Skeletal muscle tissue (tissue), 4 donors: ENCODE measurements around the gene SMIM5. TPM values are rescaled to one million over a fixed set of nuclear protein-coding genes. Genes with fewer than 3 reads are reported as not detected.
A peak's percentile ranks its signal among the peaks of the same experiment; 100 is the strongest.

ENCODE experiments used
- H3K27ac ChIP-seq: one replicate; pipeline ENCODE4 v1.7.0; 2013; ENCODE audit warnings: mild to moderate bottlenecking, low read depth, low read length, inconsistent platforms
- H3K27me3 ChIP-seq, 3 donors: one replicate each; pipeline ENCODE4 v1.7.0; 2013; ENCODE audit warnings: low read length in 3 of 3; ENCODE audit not compliant: control insufficient read depth in 3 of 3, insufficient read depth in 3 of 3
- H3K36me3 ChIP-seq, 3 donors: one replicate each; pipeline ENCODE4 v1.7.0; 2013; ENCODE audit warnings: low read length in 3 of 3; ENCODE audit not compliant: control insufficient read depth in 3 of 3, insufficient read depth in 3 of 3
- H3K4me1 ChIP-seq, 3 donors: one replicate each; pipeline ENCODE4 v1.7.0; 2013; ENCODE audit warnings: low read length in 3 of 3, mild to moderate bottlenecking in 3 of 3; ENCODE audit not compliant: control insufficient read depth in 3 of 3, insufficient read depth in 3 of 3
- H3K4me3 ChIP-seq, 3 donors: one replicate each; pipeline ENCODE4 v1.7.0; 2013; ENCODE audit warnings: low read length in 3 of 3
- H3K9ac ChIP-seq, 3 donors: one replicate each; pipeline ENCODE4 v1.7.0; 2013; ENCODE audit warnings: low read length in 3 of 3, mild to moderate bottlenecking in 3 of 3, moderate library complexity in 2 of 3, low read depth in 1 of 3
- H3K9me3 ChIP-seq, 3 donors: one replicate each; pipeline ENCODE4 v1.7.0; 2013; ENCODE audit warnings: low read length in 3 of 3; ENCODE audit not compliant: control insufficient read depth in 3 of 3
- total RNA-seq: library from RNA; depleted of rRNA; stranded (reverse); fragments of >200 nt; gene quantifications from one replicate; pipeline ENCODE4 v1.2.3, GENCODE V29; 2014
- donor health status: Osteomylitis.

The SMIM5 gene
- total RNA-seq, 1 donor from 2014 or later, result 3.7 TPM

DNA sequence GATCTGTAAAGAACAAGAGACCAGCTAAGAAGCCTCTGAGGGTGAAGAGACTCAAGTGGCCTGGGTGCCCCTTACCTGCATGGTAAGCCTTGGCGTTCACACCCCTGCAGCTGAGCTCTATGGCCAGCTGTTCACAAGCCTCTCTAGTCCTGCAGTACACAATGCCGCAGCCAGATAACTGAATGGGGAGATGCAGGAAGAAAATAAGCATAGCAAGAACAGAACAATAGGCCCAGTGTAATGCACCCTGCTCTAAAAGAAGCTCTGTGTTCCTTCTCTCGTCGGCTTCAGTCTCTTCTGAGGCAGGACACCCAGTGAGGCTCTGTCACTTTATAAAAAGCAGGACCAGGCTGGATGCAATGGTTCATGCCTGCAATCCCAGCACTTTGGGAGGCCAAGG is 28.3 kb downstream of the SMIM5 start:
- H3K27me3 ChIP-seq, result no peaks in the 10 kb centered on the region
- peaks cover 32 to 41% (median 39%) of the 10 kb centered on the region in 3 donors for H3K36me3 ChIP-seq
- H3K9ac ChIP-seq, result no peak overlapping the region
- H3K27ac ChIP-seq, result no peak overlapping the region
- no peak overlapping the region for H3K4me3 ChIP-seq
- no peaks in the 10 kb centered on the region for H3K9me3 ChIP-seq
- H3K4me1 ChIP-seq, result peaks cover 8 to 10% (median 9%) of the 10 kb centered on the region in 3 donors

DNA sequence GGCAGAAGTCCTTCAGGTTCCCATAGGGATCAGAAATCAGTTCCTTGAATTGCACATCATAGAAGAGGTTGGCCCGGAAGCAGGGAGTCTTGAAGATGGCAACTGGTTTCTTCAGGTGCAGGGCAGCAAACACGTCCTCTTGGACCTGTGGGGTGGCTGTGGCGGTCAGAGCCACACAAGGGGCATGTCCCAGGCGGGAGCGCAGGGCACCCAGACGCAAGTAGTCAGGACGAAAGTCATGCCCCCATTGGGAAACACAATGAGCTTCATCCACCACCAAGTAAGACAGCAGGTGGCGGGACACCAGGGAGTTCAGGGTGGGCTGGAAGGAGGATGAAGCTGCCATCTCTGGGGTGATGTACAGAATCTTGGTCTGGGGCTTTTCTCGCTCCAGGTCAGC is 29.3 kb downstream of the SMIM5 start:
- Histone ChIP-seq H3K27ac (no peak overlapping the region), H3K9me3 (no peaks in the 10 kb centered on the region), H3K4me3 (no peak overlapping the region), H3K9ac (no peak overlapping the region), H3K36me3 (peaks cover 30 to 41% (median 35%) of the 10 kb centered on the region in 3 donors), H3K4me1 (peaks cover 8 to 12% (median 10%) of the 10 kb centered on the region in 3 donors), H3K27me3 (no peaks in the 10 kb centered on the region)

DNA sequence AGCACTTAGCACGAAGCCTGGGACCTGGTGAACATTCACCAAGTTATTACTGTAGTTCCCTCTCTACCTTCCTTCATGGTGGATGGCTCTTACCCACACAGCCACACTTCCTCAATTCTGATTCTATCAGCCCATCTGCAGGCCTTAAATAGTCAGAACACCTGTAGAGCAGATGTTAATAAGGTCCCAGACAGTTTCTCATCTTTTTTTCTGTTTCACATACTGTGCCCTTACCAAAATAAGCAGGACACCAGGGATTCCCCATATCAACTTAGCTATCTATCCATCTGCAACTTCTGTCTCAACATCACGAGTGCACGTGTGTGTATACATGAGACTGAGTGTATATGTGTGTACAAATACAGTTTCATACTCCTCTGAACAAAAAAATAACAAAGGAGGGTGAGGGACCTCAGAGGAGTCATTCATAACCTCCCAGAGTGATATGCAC is 30.9 kb downstream of the SMIM5 start:
- peaks cover 27 to 36% (median 31%) of the 10 kb centered on the region in 3 donors for H3K36me3 ChIP-seq
- H3K4me1 ChIP-seq, result peaks cover 14 to 22% (median 21%) of the 10 kb centered on the region in 3 donors
- no peaks in the 10 kb centered on the region for H3K27me3 ChIP-seq
- no peak overlapping the region for H3K9ac ChIP-seq
- H3K27ac ChIP-seq, result no peak overlapping the region
- H3K9me3 ChIP-seq, result no peaks in the 10 kb centered on the region
- no peak overlapping the region for H3K4me3 ChIP-seq

DNA sequence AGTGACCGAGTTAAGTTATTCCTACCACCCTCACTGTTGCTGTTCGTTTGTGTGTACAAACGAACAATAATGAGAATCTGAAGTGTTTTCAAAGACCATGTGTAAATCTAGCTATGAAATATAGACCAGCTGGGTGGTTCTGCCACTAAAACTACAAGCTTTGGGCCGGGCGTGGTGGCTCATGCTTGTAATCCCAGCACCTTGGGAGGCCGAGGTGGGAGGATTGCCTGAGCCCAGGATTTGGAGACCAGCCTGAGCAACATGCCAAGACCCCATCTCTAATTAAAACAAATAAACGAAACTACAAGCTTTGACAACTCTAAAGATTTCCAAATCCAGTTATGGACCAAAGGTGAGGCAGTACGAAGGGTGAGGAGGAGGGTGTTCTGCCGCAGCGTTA is 32.7 kb downstream of the SMIM5 start:
- no peak overlapping the region for H3K27ac ChIP-seq
- H3K9ac ChIP-seq, result peak overlapping the region in 1 of 3 donors; percentile 96
- peaks cover 14 to 24% (median 21%) of the 10 kb centered on the region in 3 donors for H3K4me1 ChIP-seq
- H3K4me3 ChIP-seq, result peak overlapping the region; percentile 98 to 100 (median 100)
- peaks cover 28 to 36% (median 35%) of the 10 kb centered on the region in 3 donors for H3K36me3 ChIP-seq
- H3K9me3 ChIP-seq, result no peaks in the 10 kb centered on the region
- H3K27me3 ChIP-seq, result no peaks in the 10 kb centered on the region

DNA sequence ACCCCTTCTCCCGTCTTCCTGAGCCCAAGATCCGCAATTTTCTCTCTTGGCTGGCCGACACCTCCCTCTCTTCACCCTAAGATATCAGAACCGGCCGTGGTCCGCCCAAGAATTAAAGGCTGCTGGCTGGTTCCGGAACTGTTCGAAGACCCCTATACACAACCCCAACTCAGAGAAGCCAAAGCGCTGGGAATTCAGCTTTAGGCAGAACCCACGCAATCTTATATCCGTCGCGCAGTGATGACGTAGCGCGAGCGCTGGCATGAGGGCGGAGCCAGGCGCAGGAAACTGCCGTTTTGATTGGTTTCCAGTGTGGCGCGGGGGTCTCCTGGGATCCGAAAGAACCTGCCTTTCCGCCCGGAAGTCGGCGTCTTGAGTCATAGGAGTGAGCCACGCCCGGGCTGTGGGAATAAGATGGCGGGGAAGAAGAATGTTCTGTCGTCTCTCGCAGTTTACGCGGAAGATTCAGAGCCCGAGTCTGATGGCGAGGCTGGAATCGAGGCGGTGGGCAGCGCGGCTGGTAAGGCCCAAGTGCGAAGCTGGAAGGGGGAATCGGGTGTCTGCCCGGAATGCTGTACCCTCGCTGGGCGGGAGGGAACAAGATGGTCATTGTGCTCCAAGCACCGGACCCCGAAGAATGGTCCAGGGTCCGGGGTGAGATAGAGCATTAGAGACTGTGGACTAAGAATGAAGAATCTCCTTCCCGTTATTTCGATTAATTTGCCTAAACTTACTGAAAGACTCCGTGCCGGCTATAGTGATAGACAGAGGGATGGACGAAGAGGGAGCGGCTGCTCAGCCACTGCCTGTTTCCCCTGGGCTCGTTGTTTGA is 33.9 kb downstream of the SMIM5 start, which contains the start of the genes RECQL5 and SAP30BP:
RECQL5 (minus strand) TSS at position 196 of the 832 bp plus-strand sequence. CDS start 597 bp downstream, outside the sequence.
SAP30BP (plus strand) TSS at position 380 of the 832 bp plus-strand sequence; CDS start at position 415, 35 bp downstream.
- peak within 1 kb of the TSS; percentile 98 to 100 (median 100) for H3K4me3 ChIP-seq
- no peaks in the 10 kb centered on the region for H3K27me3 ChIP-seq
- peak within 1 kb of the TSS; percentile 93 to 96 (median 95) for H3K9ac ChIP-seq
- peaks cover 14 to 28% (median 21%) of the 10 kb centered on the region in 3 donors for H3K4me1 ChIP-seq
- H3K36me3 ChIP-seq, result peaks cover 30 to 39% (median 35%) of the 10 kb centered on the region in 3 donors
- no peaks in the 10 kb centered on the region for H3K9me3 ChIP-seq
- H3K27ac ChIP-seq, result peak within 1 kb of the TSS; percentile 88

DNA sequence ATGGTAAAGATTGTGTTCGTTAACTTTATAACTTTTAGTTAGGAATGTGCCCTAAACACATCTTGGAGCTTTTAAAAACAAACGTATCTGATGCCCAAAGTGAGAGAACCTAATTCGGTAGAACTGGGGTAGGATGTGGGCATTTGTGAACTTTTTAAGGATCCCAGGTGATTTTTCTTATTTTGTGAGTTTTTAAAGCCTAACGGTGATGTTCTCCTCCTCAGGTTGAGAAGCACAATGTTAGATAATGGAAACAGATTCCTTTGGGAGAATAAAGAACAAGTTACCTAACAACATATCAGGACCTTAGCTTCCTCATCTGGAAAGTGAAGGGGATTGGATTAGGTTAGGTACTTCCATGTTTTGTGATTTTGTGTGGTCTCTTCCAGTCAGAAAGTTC is 34.6 kb downstream of the SMIM5 start:
- peak overlapping the region; percentile 88 for H3K27ac ChIP-seq
- H3K36me3 ChIP-seq, result peaks cover 24 to 38% (median 37%) of the 10 kb centered on the region in 3 donors
- H3K4me3 ChIP-seq, result peak overlapping the region; percentile 98 to 100 (median 100)

DNA sequence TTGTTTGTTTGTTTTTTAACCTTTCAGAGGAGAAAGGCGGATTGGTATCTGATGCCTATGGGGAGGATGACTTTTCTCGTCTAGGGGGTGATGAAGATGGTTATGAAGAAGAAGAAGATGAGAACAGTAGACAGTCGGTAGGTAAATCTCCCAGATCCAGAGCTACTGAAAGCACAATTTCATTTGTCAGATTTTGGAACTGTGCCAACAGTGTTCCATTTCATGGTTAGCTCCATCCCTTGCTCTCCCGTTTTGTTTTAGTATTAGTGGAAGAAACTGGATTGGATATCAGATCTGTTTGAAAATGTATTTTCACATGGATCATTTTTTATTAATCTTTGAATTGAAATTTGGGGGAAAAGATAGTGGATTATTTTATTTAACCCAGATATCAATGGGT is 35.3 kb downstream of the SMIM5 start:
- Histone ChIP-seq H3K27me3 (no peaks in the 10 kb centered on the region), H3K9me3 (no peaks in the 10 kb centered on the region), H3K9ac (no peak overlapping the region), H3K36me3 (peaks cover 27 to 44% (median 40%) of the 10 kb centered on the region in 3 donors), H3K27ac (no peak overlapping the region), H3K4me1 (peaks cover 14 to 29% (median 21%) of the 10 kb centered on the region in 3 donors), H3K4me3 (peak overlapping the region in 2 of 3 donors; percentile 98 to 100)

More for the DNA sequence above, 34.6 kb downstream of the SMIM5 start:
- H3K27me3 ChIP-seq, result no peaks in the 10 kb centered on the region
- peaks cover 14 to 29% (median 21%) of the 10 kb centered on the region in 3 donors for H3K4me1 ChIP-seq
- peak overlapping the region; percentile 93 to 96 (median 95) for H3K9ac ChIP-seq
- no peaks in the 10 kb centered on the region for H3K9me3 ChIP-seq

DNA sequence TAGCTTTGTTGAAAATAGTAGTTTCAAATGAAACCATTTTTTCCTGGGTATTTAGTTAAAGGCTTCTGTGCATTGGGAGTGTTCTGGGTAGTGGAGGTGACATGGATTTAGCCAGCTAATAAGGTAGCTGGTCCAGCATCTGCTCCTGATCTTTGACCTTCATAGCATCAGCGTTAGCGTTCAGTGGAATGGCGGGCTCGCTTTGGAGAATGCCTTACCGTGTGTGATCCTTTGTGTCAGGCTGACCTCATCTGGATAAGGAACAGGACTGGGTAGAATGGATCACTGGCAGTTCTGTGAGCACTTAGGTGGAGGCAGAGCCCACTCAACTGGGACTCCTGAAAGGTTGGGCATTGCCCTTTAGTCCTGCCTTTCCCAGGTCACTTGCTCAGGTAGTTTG is 37.6 kb downstream of the SMIM5 start:
- H3K4me1 ChIP-seq, result peaks cover 12 to 26% (median 18%) of the 10 kb centered on the region in 3 donors
- H3K9ac ChIP-seq, result no peak overlapping the region
- no peak overlapping the region for H3K4me3 ChIP-seq
- no peaks in the 10 kb centered on the region for H3K27me3 ChIP-seq
- H3K9me3 ChIP-seq, result no peaks in the 10 kb centered on the region
- H3K36me3 ChIP-seq, result peaks cover 27 to 45% (median 42%) of the 10 kb centered on the region in 3 donors
- H3K27ac ChIP-seq, result no peak overlapping the region

DNA sequence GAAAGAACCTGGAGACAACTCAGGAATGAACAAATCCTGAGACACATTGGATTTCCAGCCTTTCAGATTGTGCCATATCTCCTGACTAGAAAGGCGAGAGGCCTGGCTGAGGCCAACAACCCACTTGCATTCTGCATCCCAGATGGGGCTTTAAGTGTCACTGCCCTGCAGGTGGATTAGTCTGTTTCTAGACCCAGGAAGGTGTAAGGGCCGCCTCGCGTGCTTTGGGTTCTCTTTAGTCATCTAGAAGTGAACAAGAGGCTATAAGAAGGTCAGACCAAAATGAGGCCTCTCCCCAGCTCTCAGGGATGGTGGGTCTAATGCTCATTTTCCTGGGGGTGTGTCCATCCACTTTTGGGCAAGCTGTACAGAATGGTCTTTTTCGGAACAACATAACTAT is 38.8 kb downstream of the SMIM5 start:
- H3K9ac ChIP-seq, result no peak overlapping the region
- no peaks in the 10 kb centered on the region for H3K27me3 ChIP-seq
- no peak overlapping the region for H3K27ac ChIP-seq
- no peak overlapping the region for H3K4me3 ChIP-seq
- H3K4me1 ChIP-seq, result peaks cover 6 to 20% (median 11%) of the 10 kb centered on the region in 3 donors
- H3K9me3 ChIP-seq, result no peaks in the 10 kb centered on the region
- H3K36me3 ChIP-seq, result peaks cover 27 to 45% (median 42%) of the 10 kb centered on the region in 3 donors

DNA sequence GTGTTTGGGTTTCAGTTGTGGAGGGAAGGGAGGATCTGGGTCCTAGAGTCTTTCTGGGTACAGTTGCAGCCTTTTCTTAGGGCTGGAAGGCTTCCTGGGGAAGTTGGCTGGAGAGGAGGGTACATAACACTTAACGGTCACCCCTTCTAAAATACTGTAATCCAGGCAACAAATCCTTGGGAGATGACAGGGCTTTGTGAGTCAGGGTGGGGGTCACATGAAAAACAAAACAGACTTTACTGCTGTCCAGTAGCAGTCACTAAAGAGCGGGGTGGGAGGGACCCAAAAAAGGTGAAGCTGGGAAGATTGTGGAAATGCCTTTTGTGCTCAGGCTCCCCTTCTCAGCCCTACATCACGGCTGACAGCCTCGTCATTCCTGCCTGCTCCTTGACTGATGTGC is 40.3 kb downstream of the SMIM5 start:
- H3K36me3 ChIP-seq, result peaks cover 27 to 45% (median 45%) of the 10 kb centered on the region in 3 donors
- H3K9ac ChIP-seq, result no peak overlapping the region
- H3K27ac ChIP-seq, result no peak overlapping the region
- H3K9me3 ChIP-seq, result no peaks in the 10 kb centered on the region
- H3K27me3 ChIP-seq, result no peaks in the 10 kb centered on the region
- peaks cover 0 to 8% (median under 1%) of the 10 kb centered on the region in 3 donors for H3K4me1 ChIP-seq
- H3K4me3 ChIP-seq, result no peak overlapping the region
